WERI-Rb-1 (cell line): ENCODE results near the gene ACSM4.

Experiments used
- DNase-seq: peaks from one replicate; pipeline ENCODE4 v3.0.0-alpha.2; 2020
- H3K27ac ChIP-seq: fragments of 250-450 bp; sonication (Bioruptor Pico); 2 replicates; pipeline ENCODE4 v1.5.1; 2020; ENCODE audit warnings: mild to moderate bottlenecking, moderate library complexity
- H3K27me3 ChIP-seq: fragments of 250-450 bp; sonication (Bioruptor Pico); 2 replicates; pipeline ENCODE4 v1.5.1; 2021; ENCODE audit warnings: mild to moderate bottlenecking, low read depth, moderate library complexity; ENCODE audit not compliant: insufficient read depth, severe bottlenecking
- H3K36me3 ChIP-seq: fragments of 250-450 bp; sonication (Bioruptor Pico); 2 replicates; pipeline ENCODE4 v1.5.1; 2020; ENCODE audit warnings: mild to moderate bottlenecking, moderate library complexity
- H3K4me3 ChIP-seq: 2 replicates; pipeline ENCODE4 v1.5.1; 2011; ENCODE audit warnings: low read depth, mild to moderate bottlenecking, control low read depth, low read length
- H3K9me3 ChIP-seq: fragments of 250-450 bp; sonication (Bioruptor Pico); 2 replicates; pipeline ENCODE4 v1.5.1; 2021; ENCODE audit warnings: mild to moderate bottlenecking, moderate library complexity; ENCODE audit not compliant: severe bottlenecking
- TF ChIP-seq, protein P1 (sequence below): IDR thresholded peaks from 2 replicates; pipeline ENCODE4 v1.5.1; 2011; ENCODE audit warnings: low read depth, mild to moderate bottlenecking, control low read depth, inconsistent platforms, low read length

ACSM4 gene

DNA sequence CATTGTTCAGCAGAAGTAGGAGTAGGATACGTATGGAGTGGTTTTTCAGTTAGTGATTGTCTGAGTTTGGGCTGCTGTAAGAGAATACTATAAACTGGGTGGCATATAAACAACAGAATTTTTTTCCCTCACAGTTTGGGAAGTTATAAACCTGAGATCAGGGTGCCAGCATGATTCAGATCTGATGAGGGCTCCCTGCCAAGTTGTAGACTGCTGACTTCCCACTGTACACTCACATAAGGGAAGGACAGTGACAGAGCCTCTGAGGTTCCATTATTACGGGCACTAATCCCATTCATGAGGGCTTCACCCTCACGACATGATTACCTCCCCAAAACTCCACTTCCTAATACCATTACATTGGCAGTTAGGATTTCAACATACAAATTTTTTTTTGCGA lies 50.7 kb downstream of the ACSM4 start:
- Histone ChIP-seq H3K27ac (no peak overlapping the region), H3K27me3 (peaks cover 6% of the 10 kb centered on the region), H3K9me3 (no peaks in the 10 kb centered on the region), H3K4me3 (no peak overlapping the region), H3K36me3 (no peaks in the 10 kb centered on the region)
- DNase-seq, result no peak
- TF ChIP-seq, protein P1, sequence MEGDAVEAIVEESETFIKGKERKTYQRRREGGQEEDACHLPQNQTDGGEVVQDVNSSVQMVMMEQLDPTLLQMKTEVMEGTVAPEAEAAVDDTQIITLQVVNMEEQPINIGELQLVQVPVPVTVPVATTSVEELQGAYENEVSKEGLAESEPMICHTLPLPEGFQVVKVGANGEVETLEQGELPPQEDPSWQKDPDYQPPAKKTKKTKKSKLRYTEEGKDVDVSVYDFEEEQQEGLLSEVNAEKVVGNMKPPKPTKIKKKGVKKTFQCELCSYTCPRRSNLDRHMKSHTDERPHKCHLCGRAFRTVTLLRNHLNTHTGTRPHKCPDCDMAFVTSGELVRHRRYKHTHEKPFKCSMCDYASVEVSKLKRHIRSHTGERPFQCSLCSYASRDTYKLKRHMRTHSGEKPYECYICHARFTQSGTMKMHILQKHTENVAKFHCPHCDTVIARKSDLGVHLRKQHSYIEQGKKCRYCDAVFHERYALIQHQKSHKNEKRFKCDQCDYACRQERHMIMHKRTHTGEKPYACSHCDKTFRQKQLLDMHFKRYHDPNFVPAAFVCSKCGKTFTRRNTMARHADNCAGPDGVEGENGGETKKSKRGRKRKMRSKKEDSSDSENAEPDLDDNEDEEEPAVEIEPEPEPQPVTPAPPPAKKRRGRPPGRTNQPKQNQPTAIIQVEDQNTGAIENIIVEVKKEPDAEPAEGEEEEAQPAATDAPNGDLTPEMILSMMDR, result no peak

DNA sequence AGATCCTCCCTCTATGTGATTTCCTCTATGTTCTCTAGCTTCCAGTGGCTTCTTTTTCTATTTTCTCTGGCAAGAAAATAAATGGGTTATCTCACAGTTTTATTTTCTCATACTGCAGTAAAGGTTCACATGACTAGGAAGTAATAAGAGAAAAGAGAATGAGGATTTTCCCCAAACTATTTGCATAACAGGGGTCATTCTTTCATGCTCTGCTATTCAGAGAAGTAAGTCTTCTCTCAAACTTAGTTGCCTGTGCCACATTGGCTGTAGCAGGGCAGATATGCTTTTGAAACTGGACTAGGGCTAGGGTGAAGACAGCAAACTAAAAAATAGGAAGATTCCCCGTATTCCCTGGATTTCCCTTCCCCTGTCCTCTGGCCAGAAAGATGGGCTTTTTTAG lies 57.4 kb downstream of the ACSM4 start:
- Histone ChIP-seq H3K27me3 (peaks cover 6% of the 10 kb centered on the region), H3K36me3 (no peaks in the 10 kb centered on the region), H3K9me3 (no peaks in the 10 kb centered on the region), H3K27ac (no peak overlapping the region), H3K4me3 (no peak overlapping the region)
- no peak for DNase-seq
- TF ChIP-seq, protein P1, result no peak

DNA sequence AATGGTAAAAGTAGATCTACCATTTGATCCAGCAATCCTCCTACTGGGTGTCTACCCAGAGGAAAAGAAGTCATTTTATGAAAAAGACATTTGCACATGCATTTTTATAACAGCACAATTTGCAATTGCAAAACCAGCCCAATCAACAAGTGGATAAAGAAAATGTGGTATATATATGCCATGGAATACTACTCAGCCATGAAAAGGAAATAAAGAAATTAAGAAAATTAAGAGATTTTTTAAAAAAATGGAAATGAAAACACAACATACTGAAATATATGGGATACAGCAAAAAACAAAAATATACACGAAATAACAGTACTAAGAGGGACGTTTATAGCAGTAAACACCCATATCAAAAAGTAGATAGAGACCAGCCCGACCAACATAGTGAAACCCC lies 58.9 kb downstream of the ACSM4 start:
- H3K9me3 ChIP-seq, result no peaks in the 10 kb centered on the region
- H3K27me3 ChIP-seq, result peaks cover 4% of the 10 kb centered on the region
- no peak overlapping the region for H3K27ac ChIP-seq
- DNase-seq, result no peak
- no peaks in the 10 kb centered on the region for H3K36me3 ChIP-seq
- H3K4me3 ChIP-seq, result no peak overlapping the region
- TF ChIP-seq, protein P1, result no peak

DNA sequence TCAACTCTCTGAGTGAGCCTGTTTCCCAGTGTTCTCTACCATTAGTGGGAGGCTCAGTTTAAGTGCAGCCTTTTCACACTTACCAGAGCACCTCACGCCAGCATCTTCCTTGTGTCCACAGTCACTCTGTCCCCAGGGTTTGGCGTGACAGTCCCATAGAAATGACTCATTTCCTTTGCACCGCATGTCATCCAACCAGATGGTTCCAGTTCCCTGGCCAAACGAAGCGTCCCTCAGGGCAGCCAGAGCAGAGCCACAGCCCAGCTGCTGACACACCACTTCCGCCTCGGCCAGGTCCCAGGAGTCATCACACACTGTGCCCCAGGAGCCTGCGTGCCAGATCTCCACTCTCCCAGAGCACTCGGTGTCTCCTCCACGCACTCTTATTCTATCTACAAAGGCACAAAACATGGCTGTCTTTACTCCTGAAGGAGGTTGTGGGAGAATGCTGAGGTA lies 65.4 kb downstream of the ACSM4 start:
- no peak for DNase-seq

DNA sequence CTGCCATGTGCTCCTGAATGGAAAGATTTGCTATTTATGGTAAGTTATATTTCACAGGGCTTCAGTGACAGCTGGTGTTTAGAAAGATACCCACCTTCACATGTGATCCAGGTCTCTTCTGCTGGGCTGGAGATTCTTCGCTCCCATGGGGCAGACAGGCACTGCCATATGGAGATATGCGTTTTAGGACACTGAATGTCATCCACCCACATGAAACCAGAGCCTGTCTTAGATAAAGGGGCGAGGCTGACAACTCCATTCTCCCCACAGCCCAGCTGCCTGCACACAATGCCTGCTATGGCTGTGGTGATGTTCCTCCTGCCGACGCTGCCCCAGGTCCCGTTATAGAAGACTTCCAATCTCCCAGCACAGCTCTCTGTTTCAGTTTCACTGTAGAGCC lies 69.4 kb downstream of the ACSM4 start:
- TF ChIP-seq, protein P1, result no peak
- DNase-seq, result peak; percentile 50
- peaks cover 4% of the 10 kb centered on the region for H3K9me3 ChIP-seq
- H3K4me3 ChIP-seq, result peak overlapping the region; percentile 7; the same call in 1 of the 2 replicates
- H3K36me3 ChIP-seq, result no peaks in the 10 kb centered on the region
- peaks cover 5% of the 10 kb centered on the region for H3K27me3 ChIP-seq
- H3K27ac ChIP-seq, result peak overlapping the region; percentile 42; the same call in 1 of the 2 replicates

More for the DNA sequence above, 65.4 kb downstream of the ACSM4 start:
- no peaks in the 10 kb centered on the region for H3K36me3 ChIP-seq
- H3K27me3 ChIP-seq, result peaks cover 4% of the 10 kb centered on the region
- TF ChIP-seq, protein P1, result no peak
- peaks cover 4% of the 10 kb centered on the region for H3K9me3 ChIP-seq
- no peak overlapping the region for H3K4me3 ChIP-seq
- no peak overlapping the region for H3K27ac ChIP-seq
